T-helper 17 cell (primary cell): ENCODE measurements around the gene CAMK1D. TPM values are rescaled to one million over a fixed set of nuclear protein-coding genes. Genes with fewer than 3 reads are reported as not detected.
"Not testable (repeated sequence)": the region's sequence is repeated elsewhere in the genome, so short reads cannot be mapped to it uniquely, and the experiment has no call there.

Experiments
- ATAC-seq: fragments of 150-1000 bp; cut with Tn5 transposase; 2 replicates; pipeline ENCODE4 v1.10.0; 2021; ENCODE audit warnings: mild to moderate bottlenecking, moderate library complexity
- DNase-seq, 3 donors: peaks; one replicate each; pipeline versions ENCODE4 v3.0.0 to v3.0.0-alpha.2; 2020 to 2021
- H3K9me3 ChIP-seq: one replicate; pipeline ENCODE4 v1.7.0; 2013; ENCODE audit warnings: low read length, mild to moderate bottlenecking; ENCODE audit not compliant: control insufficient read depth, poor library complexity, severe bottlenecking
- H3K27ac Mint-ChIP-seq: one replicate; pipeline ENCODE4 v1.8.0; 2022; ENCODE audit warnings: mild to moderate bottlenecking, moderate library complexity, mixed read lengths
- H3K27me3 Mint-ChIP-seq: one replicate; pipeline ENCODE4 v1.8.0; 2022; ENCODE audit warnings: mixed read lengths
- H3K36me3 Mint-ChIP-seq: one replicate; pipeline ENCODE4 v1.8.0; 2022; ENCODE audit warnings: low read depth, mixed read lengths
- H3K4me1 Mint-ChIP-seq: one replicate; pipeline ENCODE4 v1.8.0; 2022; ENCODE audit warnings: mild to moderate bottlenecking, mixed read lengths
- H3K4me3 Mint-ChIP-seq: one replicate; pipeline ENCODE4 v1.8.0; 2022; ENCODE audit warnings: mild to moderate bottlenecking, moderate library complexity, mixed read lengths
- total RNA-seq, 4 donors: library from RNA in 2 of 4; stranded (reverse) in 2 of 4; gene quantifications; one replicate each; pipeline ENCODE4 v1.2.3 and lab custom pipeline; 2022 to 2026

The CAMK1D gene
- total RNA-seq (10 to 100 TPM; 31.1 to 47.3 TPM), total RNA-seq (lab: John Stamatoyannopoulos, UW) (41.2 to 41.4 reads per million in 2 donors)

GRCh38 chr10:12348870-12349628 is at the start of gene CAMK1D:
TSS of gene CAMK1D (plus strand) at chr10:12349547.
- Mint-ChIP-seq H3K27me3 (no peaks in the 10 kb centered on the region), H3K4me3 (peak within 1 kb of the TSS; percentile 98), H3K36me3 (peaks cover 10% of the 10 kb centered on the region), H3K4me1 (peaks cover 38% of the 10 kb centered on the region), H3K27ac (peak within 1 kb of the TSS; percentile 98)
- peak; percentile 82 to 89 (median 86) for DNase-seq
- peak; percentile 75 for ATAC-seq
- no peaks in the 10 kb centered on the region for H3K9me3 ChIP-seq

GRCh38 chr10:12301036-12301435 is 48.3 kb upstream of the CAMK1D start:
- ATAC-seq, DNase-seq, H3K27ac Mint-ChIP-seq, H3K4me3 Mint-ChIP-seq, H3K9me3 ChIP-seq, H3K36me3 Mint-ChIP-seq, H3K4me1 Mint-ChIP-seq: not testable (repeated sequence)
- H3K27me3 Mint-ChIP-seq, result peaks cover 11% of the 10 kb centered on the region

GRCh38 chr10:12308057-12308456 is 41.3 kb upstream of the CAMK1D start:
- no peak overlapping the region for H3K4me3 Mint-ChIP-seq
- H3K27me3 Mint-ChIP-seq, result no peaks in the 10 kb centered on the region
- no peaks in the 10 kb centered on the region for H3K9me3 ChIP-seq
- H3K27ac Mint-ChIP-seq, result no peak overlapping the region
- no peaks in the 10 kb centered on the region for H3K36me3 Mint-ChIP-seq
- no peak for DNase-seq
- peaks cover 3% of the 10 kb centered on the region for H3K4me1 Mint-ChIP-seq
- no peak for ATAC-seq

DNA sequence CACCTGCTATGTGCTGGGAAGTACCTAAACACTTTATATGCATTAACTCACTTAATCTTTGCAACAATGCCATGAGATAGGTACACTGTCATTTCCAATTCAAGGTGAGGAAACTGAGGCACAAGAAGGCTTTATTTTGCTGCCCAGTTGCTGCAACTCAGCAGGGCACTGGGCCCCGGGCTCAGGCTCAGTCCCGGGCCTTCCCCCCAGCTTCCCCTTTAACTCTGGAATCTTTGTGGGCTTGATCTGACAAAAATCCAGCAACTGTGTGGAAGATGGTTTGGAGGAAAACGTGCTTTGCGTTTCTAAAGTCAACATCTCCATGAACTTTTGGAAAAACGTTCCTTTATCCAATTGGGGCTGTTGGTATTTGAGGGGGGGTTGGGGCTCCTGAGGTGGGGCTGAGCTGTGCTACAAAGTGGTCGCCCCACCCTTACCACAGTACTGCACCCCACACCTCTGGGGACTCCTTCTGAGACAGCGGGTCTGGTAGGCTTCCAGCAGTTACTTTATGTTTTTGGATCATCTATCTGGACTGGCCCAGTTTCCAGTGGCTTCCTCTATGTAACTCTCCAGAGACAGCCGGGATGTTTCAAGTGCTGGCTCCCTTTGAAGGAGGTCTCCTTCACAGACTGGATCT is 40.5 kb upstream of the CAMK1D start:
- H3K4me3 Mint-ChIP-seq, result no peak overlapping the region
- no peaks in the 10 kb centered on the region for H3K9me3 ChIP-seq
- no peak for DNase-seq
- H3K27ac Mint-ChIP-seq, result no peak overlapping the region
- no peak for ATAC-seq
- H3K36me3 Mint-ChIP-seq, result no peaks in the 10 kb centered on the region
- no peaks in the 10 kb centered on the region for H3K27me3 Mint-ChIP-seq
- peaks cover 3% of the 10 kb centered on the region for H3K4me1 Mint-ChIP-seq

GRCh38 chr10:12309783-12310182 is 39.6 kb upstream of the CAMK1D start:
- H3K9me3 ChIP-seq, H3K4me1 Mint-ChIP-seq, H3K27ac Mint-ChIP-seq, DNase-seq, H3K36me3 Mint-ChIP-seq, ATAC-seq, H3K27me3 Mint-ChIP-seq, H3K4me3 Mint-ChIP-seq: not testable (repeated sequence)

DNA sequence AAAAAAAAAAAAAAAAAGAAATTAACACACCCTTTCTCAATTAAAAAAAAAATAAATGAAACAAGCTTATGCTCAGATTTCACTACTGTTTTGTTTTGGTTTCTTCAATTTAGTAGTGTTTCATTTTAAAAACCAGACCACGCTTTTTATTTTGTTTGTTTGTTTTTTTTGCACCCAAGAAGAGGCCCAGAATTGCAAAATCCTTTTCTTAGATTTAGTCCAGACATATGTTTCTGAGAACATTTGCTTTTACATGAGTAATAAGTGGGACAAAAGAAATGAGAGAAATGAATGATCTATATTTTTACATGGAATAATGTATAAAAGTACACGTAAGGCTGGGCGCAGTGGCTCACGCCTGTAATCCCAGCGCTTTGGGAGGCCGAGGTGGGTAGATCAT is 34.5 kb upstream of the CAMK1D start:
- H3K4me3 Mint-ChIP-seq, result no peak overlapping the region
- DNase-seq (no peak), ATAC-seq (no peak)
- no peaks in the 10 kb centered on the region for H3K27me3 Mint-ChIP-seq
- H3K9me3 ChIP-seq, result no peaks in the 10 kb centered on the region
- no peaks in the 10 kb centered on the region for H3K36me3 Mint-ChIP-seq
- no peak overlapping the region for H3K27ac Mint-ChIP-seq
- H3K4me1 Mint-ChIP-seq, result peaks cover 5% of the 10 kb centered on the region

- no peak overlapping the region for H3K27ac Mint-ChIP-seq
- DNase-seq (no peak), ATAC-seq (no peak)
- H3K9me3 ChIP-seq, result no peaks in the 10 kb centered on the region
- no peaks in the 10 kb centered on the region for H3K27me3 Mint-ChIP-seq
- H3K4me1 Mint-ChIP-seq, result peaks cover 7% of the 10 kb centered on the region
- H3K4me3 Mint-ChIP-seq, result no peak overlapping the region
- no peaks in the 10 kb centered on the region for H3K36me3 Mint-ChIP-seq
These were observed 30.3 kb upstream of the CAMK1D start for GRCh38 chr10:12319076-12319475.

DNA sequence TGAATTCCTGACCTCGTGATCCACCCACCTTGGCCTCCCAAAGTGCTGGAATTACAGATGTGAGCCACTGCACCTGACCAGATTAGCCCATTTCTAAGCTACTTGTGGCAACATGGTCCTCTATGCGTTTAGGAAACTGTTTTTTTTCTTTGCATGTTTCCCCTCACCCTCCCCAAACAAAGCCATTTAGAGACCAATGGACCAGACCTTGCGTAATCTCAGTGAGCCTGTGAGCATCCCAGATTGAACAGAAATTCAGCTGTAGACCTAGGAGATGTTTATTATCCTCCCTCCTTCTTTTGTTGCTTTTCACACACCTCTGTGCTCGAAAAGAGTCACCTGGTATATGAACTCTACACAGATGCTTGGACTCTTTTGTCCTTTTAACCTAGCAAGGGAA is 28.5 kb upstream of the CAMK1D start:
- no peaks in the 10 kb centered on the region for H3K9me3 ChIP-seq
- H3K4me3 Mint-ChIP-seq, result no peak overlapping the region
- H3K27ac Mint-ChIP-seq, result no peak overlapping the region
- no peaks in the 10 kb centered on the region for H3K27me3 Mint-ChIP-seq
- no peak for ATAC-seq
- no peak for DNase-seq
- H3K36me3 Mint-ChIP-seq, result no peaks in the 10 kb centered on the region
- H3K4me1 Mint-ChIP-seq, result peaks cover 7% of the 10 kb centered on the region

DNA sequence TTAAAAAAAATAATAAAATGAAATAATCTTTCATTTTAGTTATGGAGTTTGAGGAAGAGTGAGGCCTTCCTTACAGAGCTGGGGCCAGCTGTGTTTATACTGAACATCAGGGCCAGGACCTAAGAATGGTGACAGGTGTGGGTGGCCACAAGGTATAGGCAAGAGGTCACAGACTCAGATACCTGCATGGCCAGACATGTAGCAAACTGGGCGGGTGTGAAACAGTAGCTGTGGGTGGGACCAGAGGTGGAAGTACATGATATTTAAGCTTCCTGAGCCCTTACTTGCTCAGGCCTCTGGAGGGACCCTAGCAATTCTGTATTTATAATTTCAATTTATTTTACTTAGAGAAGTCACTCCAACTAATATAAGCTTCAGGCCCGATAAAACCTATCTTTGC is 27.7 kb upstream of the CAMK1D start:
- Mint-ChIP-seq H3K36me3 (no peaks in the 10 kb centered on the region), H3K4me3 (no peak overlapping the region), H3K27me3 (no peaks in the 10 kb centered on the region), H3K27ac (no peak overlapping the region), H3K4me1 (peaks cover 10% of the 10 kb centered on the region)
- ATAC-seq (no peak), DNase-seq (no peak)
- H3K9me3 ChIP-seq, result no peaks in the 10 kb centered on the region

GRCh38 chr10:12322583-12323131 is 26.7 kb upstream of the CAMK1D start:
- Mint-ChIP-seq H3K4me3 (peak overlapping the region; percentile 43), H3K4me1 (peaks cover 10% of the 10 kb centered on the region), H3K36me3 (no peaks in the 10 kb centered on the region), H3K27ac (no peak overlapping the region), H3K27me3 (no peaks in the 10 kb centered on the region)
- H3K9me3 ChIP-seq, result no peaks in the 10 kb centered on the region
- ATAC-seq (no peak), DNase-seq (no peak)

- H3K4me1 Mint-ChIP-seq, result peaks cover 8% of the 10 kb centered on the region
- H3K36me3 Mint-ChIP-seq, result no peaks in the 10 kb centered on the region
- peak overlapping the region; percentile 19 for H3K4me3 Mint-ChIP-seq
- DNase-seq, result no peak
- ATAC-seq, result no peak
- no peak overlapping the region for H3K27ac Mint-ChIP-seq
- no peaks in the 10 kb centered on the region for H3K27me3 Mint-ChIP-seq
- H3K9me3 ChIP-seq, result no peaks in the 10 kb centered on the region
These were observed 24.8 kb upstream of the CAMK1D start for GRCh38 chr10:12324530-12324929.

DNA sequence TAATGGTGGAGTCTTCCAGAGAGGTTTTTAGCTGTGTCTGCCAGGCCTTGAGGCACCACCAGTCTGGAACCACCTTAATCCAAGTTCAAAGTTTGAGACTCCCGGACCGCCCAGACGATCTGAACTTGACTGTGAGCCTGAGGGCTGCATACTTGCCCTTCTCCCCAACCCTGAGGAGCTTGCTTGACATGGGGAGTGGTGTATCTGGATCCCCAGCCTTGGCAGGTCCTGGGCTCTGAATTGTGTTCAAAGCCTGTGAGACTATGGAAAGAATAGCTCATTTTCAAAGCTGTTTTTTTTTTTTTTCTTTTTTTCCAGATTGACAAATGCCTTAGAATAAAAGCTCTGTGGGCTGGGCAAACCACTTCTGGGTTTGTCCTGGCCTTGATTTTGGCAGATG is 22.3 kb upstream of the CAMK1D start:
- no peaks in the 10 kb centered on the region for H3K27me3 Mint-ChIP-seq
- H3K27ac Mint-ChIP-seq, result no peak overlapping the region
- H3K9me3 ChIP-seq, result no peaks in the 10 kb centered on the region
- ATAC-seq (no peak), DNase-seq (no peak)
- H3K36me3 Mint-ChIP-seq, result no peaks in the 10 kb centered on the region
- H3K4me1 Mint-ChIP-seq, result peaks cover 8% of the 10 kb centered on the region
- H3K4me3 Mint-ChIP-seq, result no peak overlapping the region

- H3K27ac Mint-ChIP-seq, result no peak overlapping the region
- no peaks in the 10 kb centered on the region for H3K36me3 Mint-ChIP-seq
- ATAC-seq, result no peak
- H3K9me3 ChIP-seq, result no peaks in the 10 kb centered on the region
- H3K4me3 Mint-ChIP-seq, result no peak overlapping the region
- H3K27me3 Mint-ChIP-seq, result no peaks in the 10 kb centered on the region
- peaks cover 8% of the 10 kb centered on the region for H3K4me1 Mint-ChIP-seq
- no peak for DNase-seq
These were observed 21.9 kb upstream of the CAMK1D start for GRCh38 chr10:12327476-12327875.
